Measurements from ENCODE around the gene ATPAF2.
A peak's percentile ranks its signal among the peaks of the same experiment; 100 is the strongest.

ATPAF2 gene

DNA sequence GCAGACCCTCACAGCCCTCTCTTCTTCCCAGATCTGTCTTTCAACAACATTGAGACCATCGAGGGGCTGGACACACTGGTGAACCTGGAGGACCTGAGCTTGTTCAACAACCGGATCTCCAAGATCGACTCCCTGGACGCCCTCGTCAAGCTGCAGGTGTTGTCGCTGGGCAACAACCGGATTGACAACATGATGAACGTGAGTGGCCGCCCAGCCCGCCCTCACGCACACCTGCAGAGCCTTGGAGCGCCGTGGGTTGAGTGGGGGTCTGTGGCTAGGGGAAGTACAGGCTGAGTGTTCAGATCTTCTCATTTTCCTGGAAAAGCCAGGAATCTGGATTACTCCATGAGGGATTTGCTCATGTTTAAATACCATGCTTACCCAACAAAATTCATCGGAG, 51.1 kb downstream of the ATPAF2 start:
- DNase-seq (ENCODE audit: low read depth in 2 of 2, low spot score in 1 of 2): no peak

- no peak for DNase-seq (ENCODE audit: low read depth in 2 of 2, low spot score in 1 of 2)
These were observed 51.6 kb downstream of the ATPAF2 start for GRCh38 chr17:17987187-17987896.

GRCh38 chr17:17985555-17985954, 53.4 kb downstream of the ATPAF2 start:
- no peak for DNase-seq (ENCODE audit: low read depth in 2 of 2, low spot score in 1 of 2)

DNA sequence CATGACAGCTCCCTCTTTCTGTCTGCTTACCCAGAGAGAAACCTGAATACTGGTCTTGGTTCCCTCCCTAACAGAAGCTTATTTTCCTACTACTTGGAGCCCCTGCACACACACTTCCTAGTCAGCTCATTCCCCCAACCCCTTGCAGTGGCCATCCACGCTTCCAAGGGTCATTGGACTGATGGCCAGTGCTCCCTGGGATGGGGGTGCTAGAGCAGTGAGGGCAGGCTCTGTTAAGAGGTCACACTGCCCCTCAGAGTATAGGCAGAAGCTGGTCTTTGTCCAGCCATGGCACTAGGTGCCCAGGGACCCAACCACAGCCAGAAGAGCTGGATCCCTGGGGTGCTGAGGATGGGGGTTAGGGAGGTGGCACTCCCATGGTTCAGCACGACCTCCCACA, 53.8 kb downstream of the ATPAF2 start:
- no peak for DNase-seq (ENCODE audit: low read depth in 2 of 2, low spot score in 1 of 2)

- no peak for DNase-seq (ENCODE audit: low read depth in 2 of 2, low spot score in 1 of 2)
These were observed 55.2 kb downstream of the ATPAF2 start for GRCh38 chr17:17983776-17984175.

DNA sequence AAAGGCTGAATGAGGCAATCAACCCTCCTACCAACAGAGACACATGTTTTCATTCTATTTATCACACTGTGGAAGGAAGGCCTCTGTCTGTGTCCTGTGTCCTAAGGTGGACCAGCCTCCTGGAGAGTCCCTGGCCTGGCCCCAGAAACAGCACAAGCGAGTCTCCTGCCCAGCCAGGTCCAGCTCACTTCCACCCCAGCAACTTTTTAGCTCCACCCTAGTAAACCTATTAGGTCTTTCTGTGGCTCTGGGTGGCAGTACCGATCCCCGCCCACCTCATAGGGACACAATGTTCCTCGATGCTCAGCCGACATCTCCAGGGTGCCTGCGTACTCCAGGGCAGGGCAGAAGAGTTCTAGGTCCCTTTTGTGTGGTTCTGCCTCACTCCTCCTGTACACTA, 55.6 kb downstream of the ATPAF2 start:
- DNase-seq (ENCODE audit: low read depth in 2 of 2, low spot score in 1 of 2): no peak

DNA sequence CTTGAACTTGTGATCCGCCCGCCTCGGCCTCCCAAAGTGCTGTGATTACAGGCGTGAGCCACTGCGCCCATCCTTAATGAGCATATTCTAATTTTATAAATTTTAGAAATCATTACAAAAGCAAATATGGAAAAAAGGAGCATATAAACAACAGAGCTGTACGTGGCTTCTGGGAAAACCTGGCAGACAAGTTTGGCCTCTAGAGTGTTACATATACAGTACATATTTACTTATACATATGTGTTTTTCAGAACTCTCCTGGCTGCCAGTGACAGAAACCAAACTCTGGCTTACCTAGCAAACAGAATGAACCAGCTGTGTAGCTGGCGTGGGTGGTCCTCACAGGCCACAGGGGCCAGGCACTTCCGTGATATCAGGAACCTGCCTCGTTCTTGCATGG, 56.2 kb downstream of the ATPAF2 start:
- DNase-seq (ENCODE audit: low read depth in 2 of 2, low spot score in 1 of 2): no peak

DNA sequence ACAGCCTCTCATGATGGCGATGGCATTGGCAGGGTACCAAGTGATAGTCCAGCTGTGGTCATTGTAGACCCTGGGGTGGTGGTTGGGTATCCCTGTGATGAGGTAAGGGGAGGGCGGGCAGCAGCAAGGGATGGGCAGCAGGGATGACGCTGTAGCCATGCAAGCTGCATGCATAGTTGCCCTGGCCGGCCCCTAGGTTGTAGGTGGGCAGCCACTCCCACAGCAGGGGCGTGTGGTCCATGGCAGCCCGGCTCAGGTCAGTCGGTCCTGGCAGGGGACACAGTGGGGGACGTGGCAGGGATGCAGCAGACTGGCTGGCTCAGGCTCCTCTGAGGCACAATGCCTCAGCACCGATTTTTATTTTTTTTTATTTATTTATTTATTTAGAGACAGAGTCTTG, 57.6 kb downstream of the ATPAF2 start:
- no peak for DNase-seq (ENCODE audit: low read depth in 2 of 2, low spot score in 1 of 2)

DNA sequence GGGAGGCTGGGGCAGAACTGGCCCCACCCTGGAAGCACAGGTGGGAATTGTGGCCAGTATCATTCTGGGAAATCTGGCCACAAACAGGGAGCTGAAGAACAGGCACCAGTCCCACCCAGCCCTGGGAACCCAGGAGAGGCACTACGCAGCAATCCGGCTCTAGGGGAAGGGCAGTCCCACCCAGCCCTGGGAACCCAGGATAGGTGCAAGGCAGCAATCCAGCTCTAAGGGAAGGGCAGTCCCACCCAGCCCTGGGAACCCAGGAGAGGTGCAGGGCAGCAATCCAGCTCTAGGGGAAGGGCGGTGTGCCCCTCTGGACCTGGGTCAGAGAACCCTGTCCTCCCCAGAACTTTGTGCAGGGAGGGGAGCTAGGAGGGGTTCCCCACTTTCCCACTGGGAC, 59.2 kb downstream of the ATPAF2 start:
- no peak for DNase-seq (ENCODE audit: low read depth in 2 of 2, low spot score in 1 of 2)

DNA sequence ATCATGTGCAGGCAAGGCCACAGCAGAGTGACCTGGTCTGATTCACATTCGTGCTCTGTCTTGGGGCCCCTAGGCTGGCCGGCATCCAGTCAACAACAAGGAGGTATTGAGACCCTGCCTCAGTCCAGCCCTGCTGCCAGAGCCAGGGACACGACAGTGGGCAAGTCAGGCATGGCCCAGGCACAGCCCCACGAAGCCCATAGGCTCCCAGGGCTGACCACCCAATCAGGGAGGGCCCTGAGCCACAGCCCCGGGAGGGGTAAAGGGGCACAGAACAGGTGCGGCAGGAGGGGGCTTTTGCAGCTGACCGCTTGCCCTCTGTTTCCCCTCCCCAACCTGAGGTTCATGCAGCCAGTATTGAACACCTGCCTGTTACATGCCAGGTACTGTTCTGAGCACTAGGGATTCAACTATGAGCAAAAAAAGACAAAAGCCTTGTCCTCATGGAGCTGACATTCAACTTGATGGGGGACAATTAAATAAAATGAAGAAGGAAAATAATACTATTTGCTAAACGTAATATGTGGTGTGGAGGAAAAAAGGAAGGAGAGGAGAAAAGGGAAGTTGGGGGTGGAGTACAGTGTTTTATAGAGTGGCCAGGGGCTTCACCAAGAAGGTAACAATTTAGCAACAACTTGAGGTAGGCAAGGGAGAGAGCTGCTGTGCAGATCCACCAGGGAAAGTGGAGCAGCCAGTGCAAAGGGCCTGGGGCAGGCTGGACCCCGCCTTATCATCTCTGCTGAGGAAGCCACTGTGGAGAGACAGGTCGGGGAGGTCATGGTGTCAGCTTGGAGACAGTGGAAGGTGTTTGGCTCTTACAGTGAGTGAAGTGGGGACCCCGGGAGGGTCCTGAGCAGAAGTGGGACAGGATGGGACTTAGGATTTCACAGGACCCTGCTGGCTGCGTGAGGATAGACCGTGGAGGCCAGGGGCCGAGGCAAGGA, 60.2 kb downstream of the ATPAF2 start:
- no peak for DNase-seq (ENCODE audit: low read depth in 2 of 2, low spot score in 1 of 2)

DNA sequence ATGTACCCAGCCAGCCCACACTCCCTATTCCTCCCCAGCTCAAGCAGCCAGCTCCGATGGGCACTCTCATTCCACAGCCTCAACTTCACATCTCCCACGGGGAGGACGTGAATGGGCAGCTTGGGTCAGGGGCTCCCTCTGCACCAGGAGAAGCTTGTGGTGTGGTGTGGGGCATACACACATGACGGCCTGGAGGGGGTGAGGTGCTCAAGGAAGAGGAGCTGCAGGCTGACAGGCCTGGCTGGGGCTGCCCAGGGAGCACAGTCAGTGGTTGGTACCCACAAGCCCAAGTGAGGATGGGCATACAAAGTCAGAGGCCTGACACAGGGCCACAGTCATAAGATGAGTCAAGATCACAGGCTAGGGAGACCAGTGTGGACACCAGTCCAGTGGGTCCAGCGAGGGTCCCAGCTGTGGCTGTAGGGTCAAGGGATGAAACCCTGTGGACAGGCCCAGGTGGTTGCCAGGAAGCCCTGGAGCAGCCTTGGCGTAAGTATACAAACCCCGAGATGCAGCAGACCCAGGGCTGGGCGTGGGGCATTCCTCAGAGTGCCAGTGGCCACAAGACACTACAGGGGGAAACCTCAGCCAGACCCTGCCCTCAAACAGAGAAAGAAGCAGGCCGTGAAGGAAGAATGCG, 61.9 kb downstream of the ATPAF2 start:
- no peak for DNase-seq (ENCODE audit: low read depth in 2 of 2, low spot score in 1 of 2)

DNA sequence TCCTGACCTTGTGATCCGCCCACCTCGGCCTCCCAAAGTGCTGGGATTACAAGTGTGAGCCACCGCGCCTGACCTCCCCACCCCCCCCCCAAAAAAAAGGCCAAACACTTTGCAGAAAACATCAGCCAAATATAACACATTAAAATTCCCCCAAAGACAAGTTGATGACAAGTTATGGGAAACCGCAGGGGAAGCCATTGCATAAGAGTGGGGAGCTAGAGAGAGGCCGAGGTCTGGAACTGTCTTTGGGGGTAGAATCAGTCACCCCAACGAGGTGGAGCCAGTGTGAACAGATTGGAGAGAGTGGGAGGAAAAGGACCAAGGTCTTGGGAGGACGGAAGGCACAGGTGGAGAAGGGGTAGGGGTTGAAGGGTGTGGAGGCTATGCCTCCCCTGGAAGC, 63.5 kb downstream of the ATPAF2 start:
- DNase-seq (ENCODE audit: low read depth in 2 of 2, low spot score in 1 of 2): no peak

GRCh38 chr17:17972952-17973254, 66.1 kb downstream of the ATPAF2 start:
- DNase-seq (ENCODE audit: low read depth in 2 of 2, low spot score in 1 of 2): no peak

DNA sequence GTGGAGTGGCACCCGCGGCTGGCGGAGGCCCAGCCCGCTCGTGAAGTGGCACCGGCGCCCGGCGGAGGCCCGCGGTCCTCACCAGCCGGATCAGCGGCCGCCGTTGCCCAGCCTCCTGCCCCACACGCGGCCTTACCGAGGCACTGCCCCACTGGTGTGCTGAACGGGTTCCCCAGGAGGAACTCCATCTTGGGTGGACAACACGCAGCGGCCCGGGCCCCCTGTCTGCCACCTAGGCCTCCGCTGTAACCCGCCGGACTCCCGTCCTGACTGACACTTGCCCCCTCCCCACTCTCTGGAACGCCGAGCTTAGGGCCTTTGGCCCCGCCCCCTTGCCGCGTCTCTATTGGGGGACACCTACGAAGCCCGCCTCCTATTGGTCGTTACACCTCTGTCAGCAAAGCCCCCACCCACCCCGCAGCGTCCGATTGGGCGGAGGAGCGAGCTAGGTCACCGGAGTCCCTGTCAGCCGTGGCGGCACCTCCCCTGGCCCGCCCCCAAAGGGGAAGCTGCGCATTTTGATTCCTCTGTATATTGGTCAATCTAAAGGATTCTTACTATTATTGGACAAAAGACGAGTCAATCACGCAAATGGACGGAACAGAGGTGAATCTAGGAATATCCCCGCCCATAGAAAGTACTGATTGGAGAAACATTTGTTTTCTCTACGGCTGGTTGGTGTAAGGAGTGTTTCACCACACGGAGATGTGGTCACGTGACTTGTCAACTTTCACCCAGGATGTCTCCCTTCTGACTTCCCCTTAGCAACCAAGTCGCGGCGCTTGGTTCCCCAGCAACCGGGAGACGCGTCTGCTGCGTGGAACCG, 66.6 kb downstream of the ATPAF2 start, which contains the start of the genes DRC3 and TOM1L2:
Gene DRC3, plus strand, starts transcription at position 737 of the 826 bp plus-strand sequence. CDS start 4,737 bp downstream, outside the sequence.
Gene TOM1L2, minus strand, starts transcription at position 275 of the 826 bp plus-strand sequence. Its CDS starts 87 bp downstream, at position 188.
- peak; percentile 98 to 100 for DNase-seq (ENCODE audit: low read depth in 2 of 2, low spot score in 1 of 2)

DNA sequence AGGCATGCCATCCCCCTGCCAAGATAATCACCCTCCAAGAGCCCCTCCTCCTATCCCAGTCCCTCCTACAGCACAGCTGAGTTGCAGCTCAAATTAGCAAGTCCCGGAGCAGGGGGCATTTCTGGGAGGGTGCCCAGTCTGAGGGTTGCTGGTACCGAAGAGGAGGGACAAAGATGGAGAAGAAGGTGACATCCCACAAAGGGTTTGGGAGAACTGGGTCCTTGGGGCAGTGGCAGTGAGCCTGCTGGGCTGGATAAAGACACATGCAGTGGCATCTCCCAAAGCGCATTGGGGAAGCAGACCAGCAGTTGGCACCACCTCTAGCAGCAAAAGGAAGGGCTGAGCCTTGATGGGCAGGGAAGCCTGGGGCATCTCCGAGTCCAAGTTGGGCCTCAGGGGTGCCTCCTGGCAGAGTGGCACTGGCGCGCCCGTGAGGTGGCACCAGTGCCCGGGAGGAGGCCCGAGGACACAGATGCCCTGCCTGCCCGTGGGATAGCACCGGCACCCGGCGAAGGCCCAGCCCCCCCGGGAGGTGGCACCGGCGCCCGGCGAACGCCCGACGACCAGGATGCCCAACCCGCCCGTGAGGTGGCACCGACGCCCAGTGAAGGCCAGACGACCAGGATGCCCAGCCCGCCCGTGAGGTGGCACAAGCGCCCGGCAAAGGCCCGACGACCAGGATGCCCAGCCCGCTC, 67.4 kb downstream of the ATPAF2 start:
- peak in 1 of 2 donors; percentile 4 for DNase-seq (ENCODE audit: low read depth in 2 of 2, low spot score in 1 of 2)

GRCh38 chr17:17970699-17971430, 68.1 kb downstream of the ATPAF2 start:
- DNase-seq (ENCODE audit: low read depth in 2 of 2, low spot score in 1 of 2): no peak

All from stimulated activated CD8-positive, alpha-beta memory T cell treated with anti-CD3 and anti-CD28 coated beads, Interleukin-4, amount 100 ng/mL, for 1 hour (primary cell).